Liver (tissue), 9 donors: Measurements from ENCODE around the gene IP6K1. TPM values are rescaled to one million over a fixed set of nuclear protein-coding genes. Genes with fewer than 3 reads are reported as not detected.

ENCODE experiments used
- DNase-seq: peaks from one replicate; pipeline ENCODE4 v3.0.0-alpha.2; 2017; ENCODE audit warnings: low spot score
- H3K27ac ChIP-seq, 2 donors: one replicate each; pipeline ENCODE4 v1.7.0; 2013; ENCODE audit warnings: inconsistent platforms in 2 of 2, low read length in 2 of 2, control low read depth in 1 of 2, low read depth in 1 of 2, mild to moderate bottlenecking in 1 of 2
- H3K27me3 ChIP-seq, 4 donors: one replicate each; pipeline versions ENCODE4 v1.6.1 to v1.7.0; 2013; ENCODE audit warnings: low read length in 3 of 4, inconsistent platforms in 1 of 4, mild to moderate bottlenecking in 1 of 4, moderate library complexity in 1 of 4; ENCODE audit not compliant: control insufficient read depth in 4 of 4, insufficient read depth in 4 of 4
- H3K36me3 ChIP-seq, 4 donors: one replicate each; pipeline versions ENCODE4 v1.6.1 to v1.7.0; 2013; ENCODE audit warnings: low read length in 3 of 4, mild to moderate bottlenecking in 3 of 4, low read depth in 1 of 4, moderate library complexity in 1 of 4; ENCODE audit not compliant: control insufficient read depth in 4 of 4, insufficient read depth in 3 of 4
- H3K4me1 ChIP-seq, 4 donors: one replicate each; pipeline versions ENCODE4 v1.6.1 to v1.7.0; 2013; ENCODE audit warnings: low read length in 3 of 4, mild to moderate bottlenecking in 3 of 4, moderate library complexity in 1 of 4; ENCODE audit not compliant: control insufficient read depth in 4 of 4, insufficient read depth in 4 of 4
- H3K4me3 ChIP-seq, 3 donors: one replicate each; pipeline versions ENCODE4 v1.6.1 to v1.7.0; 2013; ENCODE audit warnings: low read length in 3 of 3, control low read depth in 1 of 3, low read depth in 1 of 3, mild to moderate bottlenecking in 1 of 3
- H3K9ac ChIP-seq, 2 donors: one replicate each; pipeline ENCODE4 v1.7.0; 2013; ENCODE audit warnings: low read length in 2 of 2, mild to moderate bottlenecking in 2 of 2, moderate library complexity in 2 of 2, control low read depth in 1 of 2, low read depth in 1 of 2
- H3K9me3 ChIP-seq, 4 donors: one replicate each; pipeline versions ENCODE4 v1.6.1 to v1.7.0; 2013; ENCODE audit warnings: low read length in 3 of 4; ENCODE audit not compliant: control insufficient read depth in 4 of 4
- EGR1 ChIP-seq, 2 donors: IDR thresholded peaks; 2 replicates each; pipeline ENCODE4 v1.6.1; 2016 to 2018; ENCODE audit warnings: antibody characterized with exemption in 2 of 2, low read depth in 2 of 2
- FOXA1 ChIP-seq: IDR thresholded peaks from 2 replicates; pipeline ENCODE4 v1.6.1; 2016; ENCODE audit warnings: antibody characterized with exemption
- GABPA ChIP-seq, 2 donors: IDR thresholded peaks in 1 of 2; conservative IDR thresholded peaks in 1 of 2; 2 replicates each; pipeline ENCODE4 v1.6.1; 2016; ENCODE audit warnings: antibody characterized with exemption in 2 of 2, mild to moderate bottlenecking in 1 of 2, moderate library complexity in 1 of 2
- JUND ChIP-seq, 2 donors: IDR thresholded peaks; 2 replicates each; pipeline ENCODE4 v1.6.1; 2016; ENCODE audit warnings: antibody characterized with exemption in 2 of 2
- RAD21 ChIP-seq, 2 donors: IDR thresholded peaks; 2 replicates each; pipeline ENCODE4 v1.6.1; 2016; ENCODE audit warnings: antibody characterized with exemption in 2 of 2, mild to moderate bottlenecking in 2 of 2
- RXRA ChIP-seq, 2 donors: IDR thresholded peaks; 2 replicates each; pipeline ENCODE4 v1.6.1; 2017 to 2018; ENCODE audit warnings: antibody characterized with exemption in 2 of 2, mild to moderate bottlenecking in 1 of 2
- SP1 ChIP-seq: IDR thresholded peaks from 2 replicates; pipeline ENCODE4 v1.6.1; 2018; ENCODE audit warnings: antibody characterized with exemption, mild to moderate bottlenecking
- YY1 ChIP-seq: IDR thresholded peaks from 2 replicates; pipeline ENCODE4 v1.6.1; 2016; ENCODE audit warnings: antibody characterized with exemption, mild to moderate bottlenecking
- WGBS: extraction: QIAGEN DNeasy Blood & Tissue Kit; methylation state at CpG from one replicate; pipeline ENCODE4 v1.1.7; 2013; 5-methylcytosine and 5-hydroxymethylcytosine counted together
- polyA plus RNA-seq, 2 donors: library from polyadenylated mRNA; stranded (reverse) in 1 of 2; unstranded in 1 of 2; fragments of 200-250 nt in 1 of 2; fragments of >200 nt in 1 of 2; fragmentation: Nextera tagmentation in 1 of 2; extraction: Ambion mirVana in 1 of 2; gene quantifications; one replicate each; pipeline versions ENCODE4 v1.2.1 to v1.2.3, GENCODE V29; 2013 to 2015
- total RNA-seq, 2 donors: library from RNA; depleted of rRNA; stranded (reverse); fragments of >200 nt; gene quantifications; one replicate each; pipeline ENCODE4 v1.2.3, GENCODE V29; 2014
- TF ChIP-seq, protein P1 (sequence below): IDR thresholded peaks from 2 replicates; pipeline ENCODE4 v1.6.1; 2016; ENCODE audit warnings: antibody characterized with exemption, mild to moderate bottlenecking
- TF ChIP-seq, protein P2 (sequence below): IDR thresholded peaks from 2 replicates; pipeline ENCODE4 v1.6.1; 2016; ENCODE audit warnings: antibody characterized with exemption
- TF ChIP-seq, protein P3 (sequence below): fragments of 150-350 bp; IDR thresholded peaks from 2 replicates; pipeline ENCODE4 v1.5.1; 2017; ENCODE audit warnings: improper control_type of control experiment, low read depth, low read length; ENCODE audit not compliant: missing input control
- donor health status: healthy.
- donor health status: healthy.
- donor health status: healthy.
- donor health status: healthy.
- donor health status: healthy.

The IP6K1 gene
- total and polyA plus RNA-seq, 4 donors, result 6.6 to 32.3 (median 18.1) TPM

DNA sequence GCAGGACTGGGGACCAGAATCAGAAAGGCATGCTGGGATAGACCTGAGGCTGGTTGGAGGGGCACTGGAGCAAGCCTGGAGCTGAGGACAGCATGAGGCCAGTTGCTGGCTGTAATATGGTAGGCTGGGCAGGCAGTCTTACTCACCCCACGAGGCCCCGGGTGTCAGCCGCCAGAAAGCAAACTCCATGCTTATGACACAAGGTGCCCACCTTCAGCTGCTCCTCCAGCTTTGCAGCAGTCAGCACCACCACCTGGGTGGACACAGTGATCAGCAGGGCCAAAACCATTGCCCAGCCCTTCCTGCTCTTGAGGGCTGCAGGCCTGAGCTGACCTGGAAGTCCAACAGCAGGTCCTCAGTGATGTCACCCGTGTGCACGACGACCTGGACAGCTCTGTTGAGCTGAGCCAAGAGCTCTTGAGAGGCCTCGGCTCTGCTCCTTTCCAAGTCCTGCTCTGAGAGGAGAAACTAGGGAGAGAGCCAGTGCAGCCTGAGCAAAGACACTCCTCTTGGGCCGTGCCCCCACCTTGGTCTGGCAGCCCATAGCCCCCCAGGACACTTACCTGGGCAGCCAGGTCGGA, 26.7 kb upstream of the IP6K1 start:
- Histone ChIP-seq H3K9ac (peak overlapping the region in 1 of 2 donors; percentile 79), H3K36me3 (peaks cover 2 to 16% (median 10%) of the 10 kb centered on the region in 4 donors), H3K4me3 (peak overlapping the region; percentile 45 to 79 (median 51)), H3K27ac (peak overlapping the region; percentile 64 to 65), H3K9me3 (no peaks in the 10 kb centered on the region), H3K4me1 (peaks cover 0 to 37% (median 19%) of the 10 kb centered on the region in 4 donors), H3K27me3 (no peaks in the 10 kb centered on the region)
- DNase-seq, result no peak
- no peak for TF ChIP-seq YY1
- TF ChIP-seq, protein P1, sequence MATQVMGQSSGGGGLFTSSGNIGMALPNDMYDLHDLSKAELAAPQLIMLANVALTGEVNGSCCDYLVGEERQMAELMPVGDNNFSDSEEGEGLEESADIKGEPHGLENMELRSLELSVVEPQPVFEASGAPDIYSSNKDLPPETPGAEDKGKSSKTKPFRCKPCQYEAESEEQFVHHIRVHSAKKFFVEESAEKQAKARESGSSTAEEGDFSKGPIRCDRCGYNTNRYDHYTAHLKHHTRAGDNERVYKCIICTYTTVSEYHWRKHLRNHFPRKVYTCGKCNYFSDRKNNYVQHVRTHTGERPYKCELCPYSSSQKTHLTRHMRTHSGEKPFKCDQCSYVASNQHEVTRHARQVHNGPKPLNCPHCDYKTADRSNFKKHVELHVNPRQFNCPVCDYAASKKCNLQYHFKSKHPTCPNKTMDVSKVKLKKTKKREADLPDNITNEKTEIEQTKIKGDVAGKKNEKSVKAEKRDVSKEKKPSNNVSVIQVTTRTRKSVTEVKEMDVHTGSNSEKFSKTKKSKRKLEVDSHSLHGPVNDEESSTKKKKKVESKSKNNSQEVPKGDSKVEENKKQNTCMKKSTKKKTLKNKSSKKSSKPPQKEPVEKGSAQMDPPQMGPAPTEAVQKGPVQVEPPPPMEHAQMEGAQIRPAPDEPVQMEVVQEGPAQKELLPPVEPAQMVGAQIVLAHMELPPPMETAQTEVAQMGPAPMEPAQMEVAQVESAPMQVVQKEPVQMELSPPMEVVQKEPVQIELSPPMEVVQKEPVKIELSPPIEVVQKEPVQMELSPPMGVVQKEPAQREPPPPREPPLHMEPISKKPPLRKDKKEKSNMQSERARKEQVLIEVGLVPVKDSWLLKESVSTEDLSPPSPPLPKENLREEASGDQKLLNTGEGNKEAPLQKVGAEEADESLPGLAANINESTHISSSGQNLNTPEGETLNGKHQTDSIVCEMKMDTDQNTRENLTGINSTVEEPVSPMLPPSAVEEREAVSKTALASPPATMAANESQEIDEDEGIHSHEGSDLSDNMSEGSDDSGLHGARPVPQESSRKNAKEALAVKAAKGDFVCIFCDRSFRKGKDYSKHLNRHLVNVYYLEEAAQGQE, result no peak
- no peak for TF ChIP-seq SP1
- 43% methylated on average over 9 of the region's 9 CpGs for WGBS

DNA sequence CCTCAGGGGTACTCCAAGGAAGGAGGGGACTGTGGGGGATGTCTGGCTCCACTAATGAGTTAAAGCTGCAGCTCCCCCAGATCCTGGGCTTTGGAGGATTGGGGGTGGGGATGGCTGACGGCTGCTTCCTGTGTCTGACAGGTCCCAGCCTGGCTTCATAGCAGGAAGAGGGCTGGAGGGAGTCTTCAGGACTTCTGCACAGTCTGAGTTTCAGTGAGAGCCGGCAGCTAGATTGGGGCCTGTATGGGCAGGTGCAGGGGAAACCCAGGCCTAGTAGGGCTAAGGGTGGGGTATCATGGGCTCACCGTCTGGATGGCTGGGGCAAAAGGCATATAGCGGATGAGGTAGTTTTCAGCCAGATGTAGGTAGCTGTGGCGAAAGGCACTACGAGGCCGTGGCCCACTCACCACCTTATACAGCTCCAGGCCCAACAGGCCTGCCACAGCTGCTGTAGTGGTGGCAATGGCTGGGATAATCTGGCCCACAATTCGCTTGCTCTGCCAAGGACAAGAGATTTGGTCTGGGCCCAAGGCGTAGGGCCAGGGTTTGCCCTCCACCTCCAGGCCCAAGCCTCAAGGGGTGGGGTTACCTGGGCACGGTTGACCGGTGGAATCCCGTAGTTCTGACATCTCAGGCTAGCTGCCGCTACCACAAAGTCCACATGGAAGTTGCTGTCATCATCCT, 21.2 kb upstream of the IP6K1 start:
- H3K4me3 ChIP-seq, result no peak overlapping the region
- DNase-seq, result no peak
- H3K27ac ChIP-seq, result peak overlapping the region; percentile 15 to 35
- peaks cover 2 to 16% (median 10%) of the 10 kb centered on the region in 4 donors for H3K36me3 ChIP-seq
- no peak overlapping the region for H3K9ac ChIP-seq
- no peaks in the 10 kb centered on the region for H3K27me3 ChIP-seq
- H3K9me3 ChIP-seq, result no peaks in the 10 kb centered on the region
- TF ChIP-seq, protein P2, sequence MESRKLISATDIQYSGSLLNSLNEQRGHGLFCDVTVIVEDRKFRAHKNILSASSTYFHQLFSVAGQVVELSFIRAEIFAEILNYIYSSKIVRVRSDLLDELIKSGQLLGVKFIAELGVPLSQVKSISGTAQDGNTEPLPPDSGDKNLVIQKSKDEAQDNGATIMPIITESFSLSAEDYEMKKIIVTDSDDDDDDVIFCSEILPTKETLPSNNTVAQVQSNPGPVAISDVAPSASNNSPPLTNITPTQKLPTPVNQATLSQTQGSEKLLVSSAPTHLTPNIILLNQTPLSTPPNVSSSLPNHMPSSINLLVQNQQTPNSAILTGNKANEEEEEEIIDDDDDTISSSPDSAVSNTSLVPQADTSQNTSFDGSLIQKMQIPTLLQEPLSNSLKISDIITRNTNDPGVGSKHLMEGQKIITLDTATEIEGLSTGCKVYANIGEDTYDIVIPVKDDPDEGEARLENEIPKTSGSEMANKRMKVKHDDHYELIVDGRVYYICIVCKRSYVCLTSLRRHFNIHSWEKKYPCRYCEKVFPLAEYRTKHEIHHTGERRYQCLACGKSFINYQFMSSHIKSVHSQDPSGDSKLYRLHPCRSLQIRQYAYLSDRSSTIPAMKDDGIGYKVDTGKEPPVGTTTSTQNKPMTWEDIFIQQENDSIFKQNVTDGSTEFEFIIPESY, result no peak
- TF ChIP-seq, protein P3, sequence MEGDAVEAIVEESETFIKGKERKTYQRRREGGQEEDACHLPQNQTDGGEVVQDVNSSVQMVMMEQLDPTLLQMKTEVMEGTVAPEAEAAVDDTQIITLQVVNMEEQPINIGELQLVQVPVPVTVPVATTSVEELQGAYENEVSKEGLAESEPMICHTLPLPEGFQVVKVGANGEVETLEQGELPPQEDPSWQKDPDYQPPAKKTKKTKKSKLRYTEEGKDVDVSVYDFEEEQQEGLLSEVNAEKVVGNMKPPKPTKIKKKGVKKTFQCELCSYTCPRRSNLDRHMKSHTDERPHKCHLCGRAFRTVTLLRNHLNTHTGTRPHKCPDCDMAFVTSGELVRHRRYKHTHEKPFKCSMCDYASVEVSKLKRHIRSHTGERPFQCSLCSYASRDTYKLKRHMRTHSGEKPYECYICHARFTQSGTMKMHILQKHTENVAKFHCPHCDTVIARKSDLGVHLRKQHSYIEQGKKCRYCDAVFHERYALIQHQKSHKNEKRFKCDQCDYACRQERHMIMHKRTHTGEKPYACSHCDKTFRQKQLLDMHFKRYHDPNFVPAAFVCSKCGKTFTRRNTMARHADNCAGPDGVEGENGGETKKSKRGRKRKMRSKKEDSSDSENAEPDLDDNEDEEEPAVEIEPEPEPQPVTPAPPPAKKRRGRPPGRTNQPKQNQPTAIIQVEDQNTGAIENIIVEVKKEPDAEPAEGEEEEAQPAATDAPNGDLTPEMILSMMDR, result no peak
- no peak for TF ChIP-seq FOXA1
- no peak for TF ChIP-seq EGR1 (IDR thresholded peaks at IDR 0.05; ENCODE audit: low read depth in 2 of 2)
- peaks cover 0 to 56% (median 11%) of the 10 kb centered on the region in 4 donors for H3K4me1 ChIP-seq
- WGBS, result 85% methylated on average over 13 of the region's 13 CpGs

DNA sequence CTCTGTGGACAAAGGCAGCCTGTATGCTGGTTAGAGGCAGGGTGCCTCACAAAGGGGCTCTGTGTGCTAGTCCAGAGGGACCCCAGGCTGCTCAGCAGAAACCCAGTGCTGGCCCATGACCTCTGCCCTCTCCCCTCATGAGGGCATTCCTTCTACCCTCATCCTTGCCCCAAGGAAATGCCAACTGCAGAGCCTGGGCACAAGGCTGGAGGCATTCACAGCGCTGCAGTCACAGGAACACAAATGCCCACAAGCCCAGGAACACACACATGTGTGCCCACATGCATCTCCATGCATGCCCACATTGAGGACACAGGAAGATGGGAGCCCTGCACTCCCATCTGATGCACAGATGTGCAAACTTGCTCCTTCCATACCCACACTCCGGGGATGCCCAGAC, 20.5 kb upstream of the IP6K1 start:
- Histone ChIP-seq H3K4me3 (no peak overlapping the region), H3K4me1 (peaks cover 0 to 53% (median 9%) of the 10 kb centered on the region in 4 donors), H3K9me3 (no peaks in the 10 kb centered on the region), H3K27me3 (no peaks in the 10 kb centered on the region), H3K9ac (no peak overlapping the region), H3K36me3 (peaks cover 2 to 16% (median 7%) of the 10 kb centered on the region in 4 donors), H3K27ac (peak overlapping the region in 1 of 2 donors; percentile 8)
- TF ChIP-seq JUND (IDR thresholded peaks at IDR 0.05), result no peak
- TF ChIP-seq GABPA (IDR thresholded peaks at IDR 0.05 in 1 of 2, conservative IDR thresholded peaks at IDR 0.05 in 1 of 2), result no peak
- no peak for TF ChIP-seq RAD21 (IDR thresholded peaks at IDR 0.05)
- no peak for TF ChIP-seq RXRA (IDR thresholded peaks at IDR 0.05)
- 73% methylated on average over 2 of the region's 2 CpGs for WGBS
- no peak for DNase-seq
